ENCODE data around the gene DCLK3. TPM values are rescaled to one million over a fixed set of nuclear protein-coding genes. Genes with fewer than 3 reads are reported as not detected.
A peak's percentile ranks its signal among the peaks of the same experiment; 100 is the strongest.

DCLK3 gene
- total RNA-seq, 2 donors from 2014 or later: 2.1 to 3.9 TPM

- no peak for DNase-seq
- no peak overlapping the region for H3K4me3 Mint-ChIP-seq
- Histone ChIP-seq H3K27ac (ENCODE audit: low read depth, low read length) (no peak overlapping the region), H3K36me3 (ENCODE audit: control insufficient read depth, insufficient read depth, low read length) (no peaks in the 10 kb centered on the region), H3K4me1 (ENCODE audit: control insufficient read depth, insufficient read depth, low read length) (peaks cover 21% of the 10 kb centered on the region), H3K4me3 (ENCODE audit: low read length) (no peak overlapping the region), H3K27me3 (ENCODE audit: control insufficient read depth, insufficient read depth, low read length, poor library complexity, severe bottlenecking) (no peaks in the 10 kb centered on the region), H3K9ac (ENCODE audit: extremely low read depth, low read length, poor library complexity, severe bottlenecking) (no peak overlapping the region), H3K9me3 (ENCODE audit: control insufficient read depth, low read length) (no peaks in the 10 kb centered on the region)
- peaks cover 9% of the 10 kb centered on the region for H3K27me3 Mint-ChIP-seq (ENCODE audit: insufficient read depth)
- H3K27ac Mint-ChIP-seq: no peak overlapping the region
- peaks cover 73% of the 10 kb centered on the region for H3K4me1 Mint-ChIP-seq
- H3K9me3 Mint-ChIP-seq: no peaks in the 10 kb centered on the region
- no peaks in the 10 kb centered on the region for H3K36me3 Mint-ChIP-seq (ENCODE audit: low read depth)
- TF ChIP-seq CTCF (conservative IDR thresholded peaks at IDR 0.05): no peak
Measured at GRCh38 chr3:36771931-36772330, 7.6 kb upstream of the DCLK3 start.

GRCh38 chr3:36769926-36770325 lies 5.6 kb upstream of the DCLK3 start:
- H3K36me3 ChIP-seq (ENCODE audit: control insufficient read depth, insufficient read depth, low read length): no peaks in the 10 kb centered on the region
- no peak overlapping the region for H3K4me3 Mint-ChIP-seq
- 11 to 67% methylated on average over 1 of the region's 1 CpG for WGBS, 2 experiments (ENCODE audit: insufficient coverage in 1 of 2, insufficient read length in 1 of 2)
- no peaks in the 10 kb centered on the region for H3K9me3 Mint-ChIP-seq
- H3K27me3 Mint-ChIP-seq (ENCODE audit: insufficient read depth): peaks cover 27% of the 10 kb centered on the region
- no peak overlapping the region for H3K9ac ChIP-seq (ENCODE audit: extremely low read depth, low read length, poor library complexity, severe bottlenecking)
- H3K27ac Mint-ChIP-seq: no peak overlapping the region
- DNase-seq: peak; percentile 64
- no peak for TF ChIP-seq CTCF (conservative IDR thresholded peaks at IDR 0.05)
- H3K27ac ChIP-seq (ENCODE audit: low read depth, low read length): no peak overlapping the region
- peak overlapping the region; percentile 61 for H3K4me3 ChIP-seq (ENCODE audit: low read length)
- H3K4me1 ChIP-seq (ENCODE audit: control insufficient read depth, insufficient read depth, low read length): peaks cover 17% of the 10 kb centered on the region
- H3K27me3 ChIP-seq (ENCODE audit: control insufficient read depth, insufficient read depth, low read length, poor library complexity, severe bottlenecking): peaks cover 9% of the 10 kb centered on the region
- no peaks in the 10 kb centered on the region for H3K36me3 Mint-ChIP-seq (ENCODE audit: low read depth)
- H3K9me3 ChIP-seq (ENCODE audit: control insufficient read depth, low read length): no peaks in the 10 kb centered on the region
- peaks cover 54% of the 10 kb centered on the region for H3K4me1 Mint-ChIP-seq

- no peak overlapping the region for H3K27ac Mint-ChIP-seq
- peaks cover 23% of the 10 kb centered on the region for H3K27me3 ChIP-seq (ENCODE audit: control insufficient read depth, insufficient read depth, low read length, poor library complexity, severe bottlenecking)
- WGBS, 2 experiments (ENCODE audit: insufficient coverage in 1 of 2, insufficient read length in 1 of 2): 89 to 90% methylated on average over 5 to 7 of the region's 7 CpGs
- no peaks in the 10 kb centered on the region for H3K36me3 ChIP-seq (ENCODE audit: control insufficient read depth, insufficient read depth, low read length)
- H3K27me3 Mint-ChIP-seq (ENCODE audit: insufficient read depth): peaks cover 59% of the 10 kb centered on the region
- no peaks in the 10 kb centered on the region for H3K36me3 Mint-ChIP-seq (ENCODE audit: low read depth)
- no peak for TF ChIP-seq CTCF (conservative IDR thresholded peaks at IDR 0.05)
- no peaks in the 10 kb centered on the region for H3K9me3 Mint-ChIP-seq
- no peak overlapping the region for H3K4me3 ChIP-seq (ENCODE audit: low read length)
- H3K4me1 ChIP-seq (ENCODE audit: control insufficient read depth, insufficient read depth, low read length): peaks cover 6% of the 10 kb centered on the region
- H3K4me3 Mint-ChIP-seq: peak overlapping the region; percentile 61
- no peak overlapping the region for H3K27ac ChIP-seq (ENCODE audit: low read depth, low read length)
- no peak for DNase-seq
- H3K9ac ChIP-seq (ENCODE audit: extremely low read depth, low read length, poor library complexity, severe bottlenecking): no peak overlapping the region
- H3K4me1 Mint-ChIP-seq: peaks cover 40% of the 10 kb centered on the region
- no peaks in the 10 kb centered on the region for H3K9me3 ChIP-seq (ENCODE audit: control insufficient read depth, low read length)
Measured at GRCh38 chr3:36765104-36765503, 751 bp upstream of the DCLK3 start.

All from endodermal cell (in vitro differentiated cells).